ENCODE results near the gene NXNL2.

DNA sequence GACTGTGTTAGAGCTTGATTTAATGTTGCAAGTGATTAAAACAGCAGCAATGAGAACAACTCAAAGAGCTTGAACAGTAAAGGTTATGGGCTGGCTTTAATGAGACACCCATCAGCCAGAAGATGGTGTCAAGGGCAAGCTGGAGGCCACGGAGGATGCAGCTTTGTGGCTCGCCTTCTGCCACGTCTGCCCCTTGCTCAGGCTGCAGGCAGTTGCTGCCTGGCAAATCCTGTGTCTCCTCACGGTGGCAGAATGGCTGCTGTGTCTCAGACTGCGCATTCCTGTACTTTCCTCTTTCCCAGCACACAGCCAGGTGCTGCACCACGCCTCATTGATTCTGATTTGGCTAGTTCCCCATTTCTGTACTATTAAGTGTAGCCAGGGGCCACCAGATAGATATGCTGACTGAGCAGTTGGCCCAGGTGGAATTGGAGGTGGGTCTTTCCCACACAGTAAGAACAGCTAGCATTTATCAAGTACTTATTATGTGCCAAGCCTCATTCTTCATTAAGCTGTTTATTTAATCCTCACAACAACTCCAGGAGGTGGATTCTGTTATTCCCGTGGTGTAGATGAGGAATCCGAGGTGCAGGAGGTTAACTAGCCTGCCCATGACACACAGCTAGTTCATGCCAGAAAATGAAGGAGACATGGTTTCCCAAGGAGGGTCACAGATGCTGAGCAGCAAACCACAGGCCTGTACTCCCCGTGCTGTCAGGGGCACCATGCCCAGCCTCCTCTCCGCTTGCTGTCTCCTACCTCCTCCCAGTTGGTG lies 3.5 kb downstream of the NXNL2 start:
- TF ChIP-seq, protein P1, sequence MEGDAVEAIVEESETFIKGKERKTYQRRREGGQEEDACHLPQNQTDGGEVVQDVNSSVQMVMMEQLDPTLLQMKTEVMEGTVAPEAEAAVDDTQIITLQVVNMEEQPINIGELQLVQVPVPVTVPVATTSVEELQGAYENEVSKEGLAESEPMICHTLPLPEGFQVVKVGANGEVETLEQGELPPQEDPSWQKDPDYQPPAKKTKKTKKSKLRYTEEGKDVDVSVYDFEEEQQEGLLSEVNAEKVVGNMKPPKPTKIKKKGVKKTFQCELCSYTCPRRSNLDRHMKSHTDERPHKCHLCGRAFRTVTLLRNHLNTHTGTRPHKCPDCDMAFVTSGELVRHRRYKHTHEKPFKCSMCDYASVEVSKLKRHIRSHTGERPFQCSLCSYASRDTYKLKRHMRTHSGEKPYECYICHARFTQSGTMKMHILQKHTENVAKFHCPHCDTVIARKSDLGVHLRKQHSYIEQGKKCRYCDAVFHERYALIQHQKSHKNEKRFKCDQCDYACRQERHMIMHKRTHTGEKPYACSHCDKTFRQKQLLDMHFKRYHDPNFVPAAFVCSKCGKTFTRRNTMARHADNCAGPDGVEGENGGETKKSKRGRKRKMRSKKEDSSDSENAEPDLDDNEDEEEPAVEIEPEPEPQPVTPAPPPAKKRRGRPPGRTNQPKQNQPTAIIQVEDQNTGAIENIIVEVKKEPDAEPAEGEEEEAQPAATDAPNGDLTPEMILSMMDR (IDR thresholded peaks at IDR 0.05; ENCODE audit: low read depth, low read length), result no peak
- TF ChIP-seq EZH2phosphoT487 (IDR thresholded peaks at IDR 0.05; ENCODE audit: low read depth), result no peak
